KOPT-K1 (cell line): ENCODE results near the gene SORCS3.

Experiments used
- H3K27ac ChIP-seq: fragments of 200-600 bp; sonication (generic); 2 replicates; pipeline ENCODE4 v1.5.1; 2016; ENCODE audit warnings: antibody characterized with exemption, mild to moderate bottlenecking, low read depth, low read length; ENCODE audit not compliant: poor library complexity, severe bottlenecking
- H3K36me3 ChIP-seq: fragments of 200-600 bp; sonication (generic); 2 replicates; pipeline ENCODE4 v1.5.1; 2017; ENCODE audit warnings: antibody characterized with exemption, mild to moderate bottlenecking, low read length, moderate library complexity; ENCODE audit not compliant: insufficient read depth
- H3K9me3 ChIP-seq: fragments of 200-600 bp; sonication (generic); 2 replicates; pipeline ENCODE4 v1.5.1; 2017; ENCODE audit warnings: antibody characterized with exemption, low read length, mild to moderate bottlenecking; ENCODE audit not compliant: insufficient read depth, poor library complexity, severe bottlenecking

The SORCS3 gene

GRCh38 chr10:105258036-105258673 lies 617.1 kb downstream of the SORCS3 start:
- Histone ChIP-seq H3K27ac (no peak overlapping the region), H3K36me3 (no peaks in the 10 kb centered on the region), H3K9me3 (no peaks in the 10 kb centered on the region)

- Histone ChIP-seq H3K36me3 (no peaks in the 10 kb centered on the region), H3K9me3 (no peaks in the 10 kb centered on the region)
Measured at GRCh38 chr10:105258674-105259065, 617.6 kb downstream of the SORCS3 start.

GRCh38 chr10:105259201-105259600 lies 618.1 kb downstream of the SORCS3 start:
- Histone ChIP-seq H3K27ac (no peak overlapping the region), H3K36me3 (no peaks in the 10 kb centered on the region)

More at GRCh38 chr10:105258674-105259065, 617.6 kb downstream of the SORCS3 start:
- no peak overlapping the region for H3K27ac ChIP-seq

GRCh38 chr10:105262666-105263065 lies 621.6 kb downstream of the SORCS3 start:
- Histone ChIP-seq H3K36me3 (no peaks in the 10 kb centered on the region), H3K27ac (no peak overlapping the region), H3K9me3 (no peaks in the 10 kb centered on the region)

More at GRCh38 chr10:105259201-105259600, 618.1 kb downstream of the SORCS3 start:
- H3K9me3 ChIP-seq = no peaks in the 10 kb centered on the region

GRCh38 chr10:105266966-105267539 lies 626.0 kb downstream of the SORCS3 start:
- H3K27ac ChIP-seq = no peak overlapping the region
- H3K9me3 ChIP-seq = no peaks in the 10 kb centered on the region
- no peaks in the 10 kb centered on the region for H3K36me3 ChIP-seq

GRCh38 chr10:105268961-105269360 lies 627.9 kb downstream of the SORCS3 start:
- no peaks in the 10 kb centered on the region for H3K9me3 ChIP-seq
- H3K27ac ChIP-seq = no peak overlapping the region
- no peaks in the 10 kb centered on the region for H3K36me3 ChIP-seq

- H3K27ac ChIP-seq = no peak overlapping the region
- no peaks in the 10 kb centered on the region for H3K36me3 ChIP-seq
- H3K9me3 ChIP-seq = no peaks in the 10 kb centered on the region
Measured at GRCh38 chr10:105269689-105270088, 628.6 kb downstream of the SORCS3 start.

- no peaks in the 10 kb centered on the region for H3K9me3 ChIP-seq
- no peak overlapping the region for H3K27ac ChIP-seq
- no peaks in the 10 kb centered on the region for H3K36me3 ChIP-seq
Measured at GRCh38 chr10:105274556-105275070, 633.5 kb downstream of the SORCS3 start.

GRCh38 chr10:105278439-105278838 lies 637.3 kb downstream of the SORCS3 start:
- no peaks in the 10 kb centered on the region for H3K36me3 ChIP-seq
- no peaks in the 10 kb centered on the region for H3K9me3 ChIP-seq

GRCh38 chr10:105279101-105279500 lies 638.0 kb downstream of the SORCS3 start:
- Histone ChIP-seq H3K9me3 (no peaks in the 10 kb centered on the region), H3K27ac (no peak overlapping the region), H3K36me3 (no peaks in the 10 kb centered on the region)

More at GRCh38 chr10:105278439-105278838, 637.3 kb downstream of the SORCS3 start:
- no peak overlapping the region for H3K27ac ChIP-seq

- H3K27ac ChIP-seq = no peak overlapping the region
Measured at GRCh38 chr10:105280895-105281294, 639.8 kb downstream of the SORCS3 start.

GRCh38 chr10:105284476-105285215 lies 643.6 kb downstream of the SORCS3 start:
- no peaks in the 10 kb centered on the region for H3K9me3 ChIP-seq

More at GRCh38 chr10:105280895-105281294, 639.8 kb downstream of the SORCS3 start:
- no peaks in the 10 kb centered on the region for H3K36me3 ChIP-seq
- H3K9me3 ChIP-seq = no peaks in the 10 kb centered on the region

GRCh38 chr10:105288026-105288425 lies 646.9 kb downstream of the SORCS3 start:
- no peak overlapping the region for H3K27ac ChIP-seq
- no peaks in the 10 kb centered on the region for H3K36me3 ChIP-seq
- no peaks in the 10 kb centered on the region for H3K9me3 ChIP-seq

More at GRCh38 chr10:105284476-105285215, 643.6 kb downstream of the SORCS3 start:
- H3K36me3 ChIP-seq = no peaks in the 10 kb centered on the region
- no peak overlapping the region for H3K27ac ChIP-seq

GRCh38 chr10:105288613-105289012 lies 647.5 kb downstream of the SORCS3 start:
- Histone ChIP-seq H3K36me3 (no peaks in the 10 kb centered on the region), H3K27ac (no peak overlapping the region), H3K9me3 (no peaks in the 10 kb centered on the region)

- H3K27ac ChIP-seq = no peak overlapping the region
- no peaks in the 10 kb centered on the region for H3K9me3 ChIP-seq
- H3K36me3 ChIP-seq = no peaks in the 10 kb centered on the region
Measured at GRCh38 chr10:105291571-105291970, 650.5 kb downstream of the SORCS3 start.
